Measurements from ENCODE around the gene NAB2. TPM values are rescaled to one million over a fixed set of nuclear protein-coding genes. Genes with fewer than 3 reads are reported as not detected.

Gene NAB2
- total RNA-seq, 4 donors from 2014 or later = 28.2 to 52.5 (median 36.9) TPM

GRCh38 chr12:57123813-57124212 lies 34.9 kb downstream of the NAB2 start:
- peaks cover 21% of the 10 kb centered on the region for H3K4me1 ChIP-seq
- H3K27ac ChIP-seq = no peak overlapping the region
- WGBS = 45% methylated on average over 2 of the region's 2 CpGs
- TF ChIP-seq EP300 (IDR thresholded peaks at IDR 0.05) = no peak
- no peak for TF ChIP-seq CTCF (IDR thresholded peaks at IDR 0.05)
- TF ChIP-seq POLR2AphosphoS5 (IDR thresholded peaks at IDR 0.05) = no peak
- no peak for TF ChIP-seq POLR2A (IDR thresholded peaks at IDR 0.05)
- H3K4me3 ChIP-seq = no peak overlapping the region
- no peaks in the 10 kb centered on the region for H3K9me3 ChIP-seq
- no peaks in the 10 kb centered on the region for H3K36me3 ChIP-seq
- H3K27me3 ChIP-seq = no peaks in the 10 kb centered on the region
- no peak for DNase-seq (ENCODE audit: low spot score in 2 of 2)

GRCh38 chr12:57124261-57124877 lies 35.5 kb downstream of the NAB2 start:
- peak in 1 of 2 donors; percentile 80 for DNase-seq (ENCODE audit: low spot score in 2 of 2)
- H3K27ac ChIP-seq = no peak overlapping the region
- 14% methylated on average over 10 of the region's 10 CpGs for WGBS

GRCh38 chr12:57126061-57126460 lies 37.1 kb downstream of the NAB2 start:
- no peaks in the 10 kb centered on the region for H3K36me3 ChIP-seq
- no peak overlapping the region for H3K4me3 ChIP-seq
- no peaks in the 10 kb centered on the region for H3K9me3 ChIP-seq
- peaks cover 40% of the 10 kb centered on the region for H3K4me1 ChIP-seq
- H3K27ac ChIP-seq = no peak overlapping the region
- no peak for DNase-seq (ENCODE audit: low spot score in 2 of 2)
- TF ChIP-seq CTCF (IDR thresholded peaks at IDR 0.05) (no peak), EP300 (IDR thresholded peaks at IDR 0.05) (no peak), POLR2A (IDR thresholded peaks at IDR 0.05) (no peak), POLR2AphosphoS5 (IDR thresholded peaks at IDR 0.05) (no peak)
- 88% methylated on average over 11 of the region's 11 CpGs for WGBS
- H3K27me3 ChIP-seq = no peaks in the 10 kb centered on the region

More at GRCh38 chr12:57124261-57124877, 35.5 kb downstream of the NAB2 start:
- Histone ChIP-seq H3K4me1 (peaks cover 24% of the 10 kb centered on the region), H3K36me3 (no peaks in the 10 kb centered on the region), H3K27me3 (no peaks in the 10 kb centered on the region), H3K4me3 (no peak overlapping the region), H3K9me3 (no peaks in the 10 kb centered on the region)
- peak; percentile 94 to 98 for TF ChIP-seq CTCF (IDR thresholded peaks at IDR 0.05)
- TF ChIP-seq EP300 (IDR thresholded peaks at IDR 0.05) = no peak

GRCh38 chr12:57126561-57126960 lies 37.6 kb downstream of the NAB2 start:
- WGBS = 27% methylated on average over 7 of the region's 7 CpGs
- Histone ChIP-seq H3K4me1 (peaks cover 44% of the 10 kb centered on the region), H3K27ac (peak overlapping the region; percentile 95), H3K27me3 (no peaks in the 10 kb centered on the region), H3K36me3 (no peaks in the 10 kb centered on the region), H3K9me3 (no peaks in the 10 kb centered on the region), H3K4me3 (no peak overlapping the region)
- no peak for DNase-seq (ENCODE audit: low spot score in 2 of 2)
- no peak for TF ChIP-seq POLR2A (IDR thresholded peaks at IDR 0.05)
- no peak for TF ChIP-seq EP300 (IDR thresholded peaks at IDR 0.05)
- no peak for TF ChIP-seq POLR2AphosphoS5 (IDR thresholded peaks at IDR 0.05)
- TF ChIP-seq CTCF (IDR thresholded peaks at IDR 0.05) = no peak

- peak overlapping the region; percentile 95 for H3K27ac ChIP-seq
- H3K4me1 ChIP-seq = peaks cover 51% of the 10 kb centered on the region
- peak in 1 of 2 donors; percentile 84 for DNase-seq (ENCODE audit: low spot score in 2 of 2)
- H3K4me3 ChIP-seq = peak overlapping the region; percentile 88
- no peaks in the 10 kb centered on the region for H3K27me3 ChIP-seq
- TF ChIP-seq EP300 (IDR thresholded peaks at IDR 0.05) (no peak), POLR2A (IDR thresholded peaks at IDR 0.05) (no peak), CTCF (IDR thresholded peaks at IDR 0.05) (no peak), POLR2AphosphoS5 (IDR thresholded peaks at IDR 0.05) (no peak)
- H3K9me3 ChIP-seq = no peaks in the 10 kb centered on the region
- 7% methylated on average over 12 of the region's 26 CpGs for WGBS
- no peaks in the 10 kb centered on the region for H3K36me3 ChIP-seq
Observed at GRCh38 chr12:57127101-57127725, 38.3 kb downstream of the NAB2 start.
